ENCODE results near the gene MYOZ3.

Gene MYOZ3

GRCh38 chr5:150626853-150627276, 34.2 kb upstream of the MYOZ3 start:
- ChIA-PET POLR2A (no interaction called here), CTCF (interaction anchor here (0.8 to 1.7 kb wide), 12 partner anchors 11 to 225 kb away, joined by 3 to 7 read pairs (median 3); no protein-coding TSS in a partner anchor)
- DNase-seq (ENCODE audit: extremely low spot score): no peak
- TF ChIP-seq, protein P1, sequence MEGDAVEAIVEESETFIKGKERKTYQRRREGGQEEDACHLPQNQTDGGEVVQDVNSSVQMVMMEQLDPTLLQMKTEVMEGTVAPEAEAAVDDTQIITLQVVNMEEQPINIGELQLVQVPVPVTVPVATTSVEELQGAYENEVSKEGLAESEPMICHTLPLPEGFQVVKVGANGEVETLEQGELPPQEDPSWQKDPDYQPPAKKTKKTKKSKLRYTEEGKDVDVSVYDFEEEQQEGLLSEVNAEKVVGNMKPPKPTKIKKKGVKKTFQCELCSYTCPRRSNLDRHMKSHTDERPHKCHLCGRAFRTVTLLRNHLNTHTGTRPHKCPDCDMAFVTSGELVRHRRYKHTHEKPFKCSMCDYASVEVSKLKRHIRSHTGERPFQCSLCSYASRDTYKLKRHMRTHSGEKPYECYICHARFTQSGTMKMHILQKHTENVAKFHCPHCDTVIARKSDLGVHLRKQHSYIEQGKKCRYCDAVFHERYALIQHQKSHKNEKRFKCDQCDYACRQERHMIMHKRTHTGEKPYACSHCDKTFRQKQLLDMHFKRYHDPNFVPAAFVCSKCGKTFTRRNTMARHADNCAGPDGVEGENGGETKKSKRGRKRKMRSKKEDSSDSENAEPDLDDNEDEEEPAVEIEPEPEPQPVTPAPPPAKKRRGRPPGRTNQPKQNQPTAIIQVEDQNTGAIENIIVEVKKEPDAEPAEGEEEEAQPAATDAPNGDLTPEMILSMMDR (IDR thresholded peaks at IDR 0.05; ENCODE audit: control extremely low read depth, extremely low read depth, low read depth, missing control alignments): no peak

DNA sequence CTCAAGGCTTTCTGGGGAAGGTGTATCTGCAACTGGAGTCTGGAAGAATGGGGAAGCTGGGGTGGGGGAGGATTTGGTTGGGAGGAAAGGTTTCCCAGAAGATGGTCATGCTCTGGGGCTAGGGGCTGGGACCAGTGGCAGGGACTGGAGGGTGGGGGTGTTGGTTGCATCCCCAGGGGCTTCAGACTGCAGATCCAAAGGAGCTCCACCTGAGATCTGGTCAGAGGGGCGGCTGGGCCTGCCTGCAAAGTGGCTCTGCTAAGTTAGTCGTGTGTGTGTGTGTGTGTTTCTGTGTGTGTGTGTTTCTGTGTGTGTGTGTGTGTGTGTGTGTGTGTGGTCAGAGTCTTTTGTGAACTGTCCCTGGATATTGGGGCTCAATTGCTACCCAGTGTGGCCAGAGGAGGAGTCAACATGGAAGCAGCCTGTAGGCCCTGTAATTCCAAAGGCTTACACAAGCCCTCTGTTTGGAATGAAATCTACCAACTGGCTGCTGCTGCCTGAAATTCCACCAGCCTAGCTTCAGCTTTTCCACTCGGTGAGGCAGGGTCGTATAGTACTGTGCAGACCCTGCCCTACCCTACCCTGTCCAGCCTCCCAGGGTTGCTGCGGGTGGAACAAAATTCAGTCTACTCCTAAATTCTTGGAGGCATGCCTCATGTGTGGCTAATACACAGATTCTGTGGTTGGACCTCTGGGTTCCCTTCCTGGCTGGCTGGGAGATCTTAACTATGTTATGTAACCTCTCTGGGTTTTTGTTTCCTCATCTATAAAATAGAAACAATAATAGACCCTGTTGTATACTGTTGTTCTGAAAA, 33.1 kb upstream of the MYOZ3 start:
- CTCF ChIA-PET: interaction anchor here (1.0 to 1.4 kb wide), 3 partner anchors 11 to 224 kb away, joined by 3 to 4 read pairs (median 3); no protein-coding TSS in a partner anchor

DNA sequence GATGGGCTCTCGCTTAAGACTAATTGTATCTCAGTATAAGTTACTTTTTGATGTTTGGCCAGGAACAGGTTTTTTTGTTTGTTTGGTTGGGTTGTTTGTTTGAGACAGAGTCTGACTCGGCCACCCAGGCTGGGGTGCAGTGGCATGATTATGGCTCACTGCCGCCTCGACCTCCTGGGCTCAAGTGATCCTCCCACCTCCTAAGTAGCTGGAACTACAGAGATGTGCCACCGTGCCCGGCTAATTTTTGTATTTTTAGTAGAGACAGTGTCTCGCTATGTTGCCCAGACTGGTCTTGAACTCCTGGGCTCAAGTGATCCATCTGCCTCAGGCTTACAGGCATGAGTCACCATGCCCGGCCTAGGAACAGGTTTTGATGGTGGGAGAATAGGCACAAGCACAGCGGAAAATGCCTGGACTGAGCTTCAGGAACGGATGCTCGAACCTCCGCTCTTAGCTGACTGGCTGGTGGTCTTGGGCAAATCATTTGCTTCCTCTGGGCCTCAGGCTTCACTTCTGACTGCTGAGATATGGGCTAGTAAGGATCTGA, 32.0 kb upstream of the MYOZ3 start:
- TF ChIP-seq, protein P1 (IDR thresholded peaks at IDR 0.05; ENCODE audit: control extremely low read depth, extremely low read depth, low read depth, missing control alignments): no peak
- ChIA-PET POLR2A (no interaction called here), CTCF (interaction anchor here (1.1 to 1.8 kb wide), 5 partner anchors 10 to 69 kb away, joined by 3 to 6 read pairs (median 3); no protein-coding TSS in a partner anchor)
- no peak for DNase-seq (ENCODE audit: extremely low spot score)

More for the DNA sequence above, 33.1 kb upstream of the MYOZ3 start:
- no peak for DNase-seq (ENCODE audit: extremely low spot score)
- TF ChIP-seq, protein P1 (IDR thresholded peaks at IDR 0.05; ENCODE audit: control extremely low read depth, extremely low read depth, low read depth, missing control alignments): no peak
- POLR2A ChIA-PET: interaction anchor here (0.6 to 0.7 kb wide), 3 partner anchors 207 to 624 kb away, joined by 3 read pairs; no protein-coding TSS in a partner anchor

DNA sequence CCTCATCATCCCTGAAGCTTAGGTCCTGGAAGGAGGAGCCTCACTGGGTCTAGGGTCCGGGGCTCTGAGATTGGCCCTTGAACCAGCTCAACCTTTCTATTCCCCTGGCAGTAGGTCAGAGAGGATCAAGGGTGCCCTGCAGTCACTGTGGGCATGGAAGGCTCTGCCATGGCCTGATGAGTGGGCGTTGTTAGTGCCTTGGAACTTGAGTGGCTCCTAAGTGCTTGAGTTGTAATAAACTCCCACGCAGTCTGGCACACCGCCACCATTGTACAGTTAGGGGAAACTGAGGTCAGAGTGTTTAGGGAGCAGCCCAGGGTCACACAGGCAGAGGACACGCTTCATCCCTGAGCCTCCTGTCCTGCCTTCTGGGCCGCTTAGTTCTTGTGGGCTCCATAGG, 31.0 kb upstream of the MYOZ3 start:
- DNase-seq (ENCODE audit: extremely low spot score): no peak
- TF ChIP-seq, protein P1 (IDR thresholded peaks at IDR 0.05; ENCODE audit: control extremely low read depth, extremely low read depth, low read depth, missing control alignments): no peak
- ChIA-PET CTCF (interaction anchor here (1.1 to 1.8 kb wide), 3 partner anchors 29 to 70 kb away, joined by 3 to 6 read pairs (median 3); no protein-coding TSS in a partner anchor), POLR2A (no interaction called here)

DNA sequence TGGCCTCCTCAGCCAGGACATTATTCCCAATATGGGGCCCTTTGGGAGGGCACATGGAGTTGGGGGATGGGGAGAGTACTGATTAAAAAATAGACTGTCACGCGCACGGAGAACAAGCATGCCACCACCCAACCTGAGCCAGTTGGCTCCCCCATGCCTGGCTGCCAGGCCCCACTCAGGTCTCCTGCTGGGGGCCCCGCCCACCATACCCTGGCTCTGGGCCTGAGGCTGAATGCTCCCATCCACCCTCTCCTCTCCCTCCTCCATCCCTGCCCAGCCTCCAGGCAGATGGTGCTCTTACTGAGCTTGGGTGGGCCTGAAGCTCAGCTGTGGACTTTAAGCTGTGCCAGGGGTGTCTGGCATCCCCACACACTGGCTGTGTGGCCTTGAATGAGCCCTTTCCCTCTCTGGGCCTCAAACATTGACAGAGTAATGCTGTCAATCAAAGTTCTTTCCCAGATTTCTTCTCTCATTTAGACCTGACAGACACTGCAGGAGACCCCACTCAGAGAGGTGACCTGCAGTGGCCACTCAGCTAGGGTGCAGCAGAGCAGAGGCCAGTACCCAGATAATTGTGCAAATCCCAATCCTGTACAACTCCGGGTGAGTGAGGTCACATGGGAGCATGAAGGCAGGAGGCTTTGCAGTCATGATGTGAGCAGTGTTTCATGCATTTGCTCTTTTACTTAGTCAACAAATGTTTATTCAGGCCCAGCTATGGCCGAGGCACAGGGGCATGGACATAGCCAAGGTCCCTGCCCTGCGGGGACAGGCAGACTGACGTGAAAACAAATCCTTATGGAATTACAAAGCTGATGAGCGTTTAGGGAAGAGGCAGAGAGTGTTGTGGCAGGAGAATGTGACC, 30.4 kb upstream of the MYOZ3 start:
- ChIA-PET POLR2A (no interaction called here), CTCF (interaction anchor here (1.1 to 1.8 kb wide), 2 partner anchors 27 to 71 kb away, joined by 3 to 6 read pairs; no protein-coding TSS in a partner anchor)
- no peak for DNase-seq (ENCODE audit: extremely low spot score)
- TF ChIP-seq, protein P1 (IDR thresholded peaks at IDR 0.05; ENCODE audit: control extremely low read depth, extremely low read depth, low read depth, missing control alignments): no peak

- CTCF ChIA-PET: interaction anchor here (1.1 kb wide), 1 partner anchor 26 kb away, joined by 3 read pairs; no protein-coding TSS in a partner anchor
- POLR2A ChIA-PET: no interaction called here
- DNase-seq (ENCODE audit: extremely low spot score): no peak
- TF ChIP-seq, protein P1 (IDR thresholded peaks at IDR 0.05; ENCODE audit: control extremely low read depth, extremely low read depth, low read depth, missing control alignments): no peak
These were observed 29.7 kb upstream of the MYOZ3 start for GRCh38 chr5:150631326-150631701.
